MG63 (cell line): Measurements from ENCODE around the gene HPN. TPM values are rescaled to one million over a fixed set of nuclear protein-coding genes. Genes with fewer than 3 reads are reported as not detected.
"Not testable (repeated sequence)": the region's sequence is repeated elsewhere in the genome, so short reads cannot be mapped to it uniquely, and the experiment has no call there.

ENCODE experiments used
- DNase-seq: peaks from one replicate; pipeline ENCODE4 v3.0.0-alpha.2; 2020
- H3K27me3 ChIP-seq: fragments of 250-450 bp; sonication (Bioruptor Pico); 2 replicates; pipeline ENCODE4 v1.5.1; 2020; ENCODE audit warnings: mild to moderate bottlenecking, moderate library complexity
- H3K36me3 ChIP-seq: fragments of 250-450 bp; sonication (Bioruptor Pico); 2 replicates; pipeline ENCODE4 v1.5.1; 2020; ENCODE audit warnings: mild to moderate bottlenecking, moderate library complexity
- H3K4me3 ChIP-seq: fragments of 250-450 bp; sonication (Bioruptor Pico); 2 replicates; pipeline ENCODE4 v1.5.1; 2020; ENCODE audit warnings: mild to moderate bottlenecking, moderate library complexity
- H3K9me3 ChIP-seq: fragments of 250-450 bp; sonication (Bioruptor Pico); 2 replicates; pipeline ENCODE4 v1.5.1; 2020; ENCODE audit warnings: mild to moderate bottlenecking, moderate library complexity
- total RNA-seq: library from RNA; depleted of rRNA; stranded (reverse); fragments of >200 nt; shearing (Covaris generic); gene quantifications from 2 replicates; pipeline ENCODE4 v1.2.3, GENCODE V29; 2014; ENCODE audit warnings: low replicate concordance

The HPN gene
- total RNA-seq, 1 experiment from 2014 or later = not detected

DNA sequence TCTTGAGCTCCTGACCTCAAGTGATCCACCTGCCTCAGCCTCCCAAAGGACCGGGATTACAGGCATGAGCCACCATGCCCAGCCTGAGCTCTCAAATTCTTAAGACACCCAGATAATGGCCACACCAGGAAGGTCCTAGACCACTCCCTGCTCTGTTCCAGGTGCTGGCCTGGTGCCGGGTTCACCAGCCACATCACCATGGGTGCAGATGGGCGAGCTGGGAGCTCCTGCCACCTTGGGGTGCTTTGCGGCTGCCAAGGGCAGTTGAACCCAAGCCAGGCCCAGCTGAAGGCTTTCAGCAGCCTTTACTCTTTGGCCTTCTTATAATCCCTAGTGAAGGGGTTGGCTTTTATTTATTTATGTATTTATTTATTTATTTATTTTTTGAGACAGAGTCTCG, 4.9 kb downstream of the HPN start:
- Histone ChIP-seq H3K9me3 (no peaks in the 10 kb centered on the region), H3K4me3 (no peak overlapping the region), H3K27me3 (no peaks in the 10 kb centered on the region), H3K36me3 (no peaks in the 10 kb centered on the region)
- no peak for DNase-seq

DNA sequence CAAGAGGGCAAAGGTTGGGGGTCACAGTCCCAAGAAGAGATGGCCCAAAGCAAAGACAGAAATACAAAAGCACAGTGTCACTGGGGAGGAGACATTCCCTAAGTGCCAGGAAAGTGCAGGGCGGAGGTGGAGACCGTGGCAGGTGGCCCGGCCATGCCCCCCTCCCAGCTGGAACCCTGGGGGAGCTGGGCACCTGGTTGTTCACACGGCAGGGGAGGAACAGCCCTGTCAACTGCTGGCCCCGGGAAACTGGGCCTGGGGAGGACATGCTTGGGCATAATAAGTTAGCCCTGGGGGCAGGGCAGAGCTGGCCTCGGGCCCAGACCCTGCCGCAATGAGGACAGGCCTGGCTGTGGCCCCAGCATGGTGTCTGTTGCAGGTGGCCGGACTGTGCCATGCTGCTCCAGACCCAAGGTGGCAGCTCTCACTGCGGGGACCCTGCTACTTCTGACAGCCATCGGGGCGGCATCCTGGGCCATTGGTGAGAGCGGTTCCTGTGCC, 7.4 kb downstream of the HPN start:
- no peak for DNase-seq

DNA sequence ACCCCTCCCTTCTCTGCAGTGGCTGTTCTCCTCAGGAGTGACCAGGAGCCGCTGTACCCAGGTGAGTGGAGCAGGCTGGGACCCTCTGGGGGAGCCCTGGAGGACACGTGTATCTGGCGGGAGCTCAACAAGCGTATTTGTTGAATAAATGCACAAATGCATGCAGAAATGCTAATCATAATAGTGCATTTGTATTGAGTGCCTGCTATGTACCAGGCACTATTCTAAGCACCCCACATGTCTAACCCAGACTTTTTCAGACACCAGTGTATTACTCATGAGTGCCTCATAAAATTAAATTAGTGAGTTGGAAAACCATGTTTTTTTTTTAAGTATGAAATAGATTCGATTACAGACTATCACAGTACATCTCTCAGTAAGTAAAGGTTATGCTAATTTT, 7.9 kb downstream of the HPN start:
- no peak for DNase-seq
- no peaks in the 10 kb centered on the region for H3K9me3 ChIP-seq
- H3K4me3 ChIP-seq = no peak overlapping the region
- no peaks in the 10 kb centered on the region for H3K27me3 ChIP-seq
- no peaks in the 10 kb centered on the region for H3K36me3 ChIP-seq

More for the DNA sequence above, 7.4 kb downstream of the HPN start:
- Histone ChIP-seq H3K27me3 (no peaks in the 10 kb centered on the region), H3K36me3 (no peaks in the 10 kb centered on the region), H3K4me3 (no peak overlapping the region), H3K9me3 (no peaks in the 10 kb centered on the region)

DNA sequence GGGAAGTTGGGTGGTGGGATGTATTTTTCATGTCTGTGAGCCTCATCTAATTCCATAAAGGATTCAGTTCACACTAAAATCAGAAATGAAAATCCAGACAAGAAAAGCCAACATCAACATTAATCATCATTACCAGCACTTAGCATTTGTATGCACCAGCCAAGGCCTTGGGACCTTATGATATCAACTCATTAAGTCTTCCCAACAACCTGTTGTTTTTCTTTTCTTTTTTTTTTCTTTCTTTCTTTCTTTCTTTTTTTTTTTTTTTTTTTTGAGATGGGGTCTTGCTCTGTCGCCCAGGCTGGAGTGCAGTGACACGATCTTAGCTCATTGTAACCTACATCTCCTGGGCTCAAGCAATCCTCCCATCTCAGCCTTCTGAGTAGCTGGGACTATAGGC, 9.1 kb downstream of the HPN start:
- H3K27me3 ChIP-seq, H3K4me3 ChIP-seq, H3K9me3 ChIP-seq, H3K36me3 ChIP-seq, DNase-seq: not testable (repeated sequence)

DNA sequence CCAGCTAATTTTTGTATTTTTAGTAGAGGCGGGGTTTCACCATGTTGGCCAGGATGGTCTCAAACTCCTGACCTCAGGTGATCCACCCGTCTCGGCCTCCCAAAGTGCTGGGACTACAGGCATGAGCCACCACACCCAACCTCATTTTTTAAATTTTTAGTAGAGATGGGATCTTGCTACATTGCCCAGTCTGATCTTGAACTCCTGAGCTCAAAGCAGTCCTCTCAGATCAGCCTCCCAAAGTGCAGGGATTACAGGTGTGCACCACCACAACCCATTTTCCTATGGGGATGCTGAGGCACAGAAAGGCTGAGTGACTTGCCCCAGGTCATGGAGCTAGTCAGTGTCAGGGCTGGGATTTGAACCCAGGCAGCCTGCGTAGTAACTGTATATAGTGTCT, 9.7 kb downstream of the HPN start:
- not testable (repeated sequence) for H3K36me3 ChIP-seq, H3K9me3 ChIP-seq, H3K4me3 ChIP-seq, DNase-seq, H3K27me3 ChIP-seq

DNA sequence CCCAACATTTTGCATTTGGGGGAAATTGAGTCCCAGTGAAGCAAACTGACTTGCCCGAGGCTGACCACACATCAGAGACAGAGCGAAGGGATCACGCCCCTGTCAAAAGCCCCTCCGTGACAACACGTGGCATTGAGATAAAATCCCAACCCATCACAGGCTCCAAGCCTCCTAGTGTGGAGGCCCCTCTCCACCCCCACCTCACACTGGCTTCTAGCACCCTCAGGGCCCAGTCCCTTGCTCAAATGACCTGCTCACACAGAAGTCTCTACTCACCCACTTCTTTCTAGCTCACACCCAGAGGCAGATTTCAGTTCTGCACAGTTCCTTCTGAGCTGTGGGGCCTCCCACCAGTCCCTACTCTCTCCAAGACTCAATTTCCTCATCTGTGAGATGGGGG, 10.3 kb downstream of the HPN start:
- Histone ChIP-seq H3K4me3 (no peak overlapping the region), H3K27me3 (no peaks in the 10 kb centered on the region), H3K9me3 (no peaks in the 10 kb centered on the region), H3K36me3 (no peaks in the 10 kb centered on the region)
- no peak for DNase-seq

DNA sequence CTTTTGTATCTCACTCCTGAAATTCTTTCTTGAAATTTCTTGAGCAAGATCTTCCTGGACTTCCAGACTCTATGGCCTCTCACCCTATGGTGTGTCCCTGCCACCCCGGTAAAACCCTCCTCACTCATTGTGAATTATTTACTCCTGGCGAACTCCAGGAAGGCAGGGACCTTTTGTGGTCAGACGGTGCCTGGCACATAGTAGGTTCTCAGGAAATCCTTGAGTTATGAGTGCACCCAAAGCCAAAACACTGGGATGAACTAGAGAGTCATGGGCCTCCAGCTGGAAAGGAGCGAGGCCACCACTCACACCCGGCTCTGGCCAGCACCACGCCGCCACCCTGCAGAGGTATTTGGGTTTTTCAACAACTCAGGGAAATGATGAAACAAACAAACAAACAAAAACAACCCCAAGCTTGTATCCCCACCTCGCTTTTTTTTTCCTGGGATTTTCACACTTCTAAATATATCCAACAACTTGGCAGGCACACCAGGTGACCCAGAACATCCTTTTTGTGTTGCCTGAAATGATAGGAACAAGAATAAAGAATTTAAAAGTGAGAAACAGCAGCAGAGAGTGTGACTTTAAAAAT, 11.2 kb downstream of the HPN start:
- DNase-seq = no peak
- H3K36me3 ChIP-seq = no peaks in the 10 kb centered on the region

DNA sequence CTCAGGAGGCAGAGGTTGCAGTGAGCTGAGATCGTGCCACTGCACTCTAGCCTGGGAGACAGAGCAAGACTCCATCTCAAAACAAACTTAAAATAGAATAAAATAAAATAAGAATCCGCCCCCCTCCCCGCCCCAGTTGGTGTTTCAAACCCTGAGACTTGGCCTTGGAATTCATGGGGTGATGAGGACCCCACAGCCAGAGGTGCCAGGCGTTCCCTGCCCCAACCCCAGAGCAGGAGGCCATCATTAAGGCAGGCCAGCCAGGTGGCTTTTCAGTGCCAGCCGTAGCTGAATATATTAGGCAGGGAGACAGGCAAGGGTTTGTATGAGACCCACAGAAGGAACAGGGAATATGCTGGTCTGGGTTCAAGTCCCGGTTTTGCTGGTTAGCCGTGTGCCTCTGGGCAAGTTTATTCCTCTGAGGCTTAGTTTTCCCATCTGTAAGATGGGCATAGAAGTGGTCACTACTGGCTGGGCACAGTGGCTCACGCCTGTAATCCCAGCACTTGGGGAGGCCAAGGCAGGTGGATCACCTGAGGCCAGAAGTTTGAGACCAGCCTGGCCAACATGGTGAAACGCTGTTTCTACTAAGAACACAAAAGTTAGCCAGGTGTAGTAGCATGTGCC, 12.3 kb downstream of the HPN start:
- Histone ChIP-seq H3K27me3 (no peaks in the 10 kb centered on the region), H3K36me3 (no peaks in the 10 kb centered on the region), H3K4me3 (no peak overlapping the region), H3K9me3 (no peaks in the 10 kb centered on the region)
- no peak for DNase-seq

More for the DNA sequence above, 11.2 kb downstream of the HPN start:
- no peak overlapping the region for H3K4me3 ChIP-seq
- H3K27me3 ChIP-seq = no peaks in the 10 kb centered on the region
- H3K9me3 ChIP-seq = no peaks in the 10 kb centered on the region

DNA sequence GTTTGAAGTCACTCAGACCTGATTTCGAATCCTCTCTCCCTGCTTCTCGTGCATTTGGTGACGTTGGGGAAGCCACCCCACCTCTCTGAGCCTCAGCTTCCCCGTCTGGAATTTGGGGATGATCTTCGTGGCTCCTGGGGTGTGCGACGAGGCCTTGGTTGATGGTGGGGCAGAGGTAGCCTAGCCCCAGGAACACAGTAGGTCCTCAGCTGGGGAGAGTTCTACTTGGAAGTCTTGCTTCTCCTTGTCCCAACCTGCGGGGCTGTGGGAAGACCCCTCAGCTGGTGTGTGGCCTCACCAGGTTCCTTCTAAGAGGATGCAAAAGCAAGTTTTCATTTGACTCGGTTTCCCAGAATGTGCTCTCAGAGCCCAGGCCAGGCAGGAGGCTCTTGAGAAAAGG, 13.1 kb downstream of the HPN start:
- H3K36me3 ChIP-seq = no peaks in the 10 kb centered on the region
- H3K27me3 ChIP-seq = no peaks in the 10 kb centered on the region
- DNase-seq = no peak
- no peak overlapping the region for H3K4me3 ChIP-seq
- H3K9me3 ChIP-seq = no peaks in the 10 kb centered on the region

DNA sequence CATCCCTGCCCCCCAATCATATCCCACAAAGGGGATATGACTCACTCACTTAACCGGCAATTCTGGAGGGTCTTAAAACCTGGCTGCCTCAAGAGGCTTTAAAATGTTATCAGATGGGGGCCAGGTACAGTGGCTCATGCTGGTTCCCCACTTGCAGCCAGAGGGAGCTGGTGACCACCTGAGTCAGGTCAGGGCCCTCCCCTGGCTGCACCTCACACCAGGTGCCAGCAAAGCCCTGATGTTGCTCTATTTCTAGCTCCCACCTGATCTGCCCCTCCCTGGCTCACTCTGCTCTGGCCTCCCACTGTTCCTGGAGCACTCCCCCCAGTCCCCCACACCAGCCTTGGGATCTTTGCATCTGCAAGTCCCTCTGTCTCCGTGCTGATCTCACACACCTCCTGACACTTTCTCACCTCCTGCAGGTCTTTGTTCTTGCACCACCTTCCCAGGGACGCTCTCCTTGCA, 14.2 kb downstream of the HPN start:
- DNase-seq = no peak
- H3K4me3 ChIP-seq = no peak overlapping the region
- H3K36me3 ChIP-seq = no peaks in the 10 kb centered on the region
- H3K9me3 ChIP-seq = no peaks in the 10 kb centered on the region
- H3K27me3 ChIP-seq = no peaks in the 10 kb centered on the region

DNA sequence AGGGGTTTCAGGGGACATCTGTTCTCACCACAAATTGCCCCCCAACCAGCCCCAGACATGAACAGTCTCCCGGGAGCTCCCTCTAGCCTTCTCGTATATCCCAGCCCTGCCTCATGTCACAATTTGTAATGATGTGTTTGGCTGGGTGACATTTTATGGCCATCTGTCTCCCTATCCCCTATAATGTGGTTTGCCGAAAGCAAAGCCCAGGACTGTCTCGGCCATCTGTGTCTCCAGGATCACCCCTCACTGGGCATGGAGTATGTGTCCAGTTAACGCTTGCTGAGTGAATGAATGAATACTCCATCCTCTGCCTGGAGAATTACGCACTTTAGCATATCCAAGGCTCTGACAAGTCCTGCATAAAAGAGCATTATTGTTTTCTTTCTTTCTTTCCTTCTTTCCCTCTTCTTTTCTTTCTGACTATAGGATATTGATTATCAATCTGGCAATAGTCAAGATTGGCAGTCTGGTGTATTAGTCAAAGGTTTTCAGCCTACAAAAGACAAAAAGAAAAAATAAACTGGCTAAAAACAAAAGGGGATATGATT, 15.1 kb downstream of the HPN start:
- H3K36me3 ChIP-seq = no peaks in the 10 kb centered on the region
- no peaks in the 10 kb centered on the region for H3K9me3 ChIP-seq
- H3K4me3 ChIP-seq = no peak overlapping the region
- no peak for DNase-seq
- no peaks in the 10 kb centered on the region for H3K27me3 ChIP-seq

DNA sequence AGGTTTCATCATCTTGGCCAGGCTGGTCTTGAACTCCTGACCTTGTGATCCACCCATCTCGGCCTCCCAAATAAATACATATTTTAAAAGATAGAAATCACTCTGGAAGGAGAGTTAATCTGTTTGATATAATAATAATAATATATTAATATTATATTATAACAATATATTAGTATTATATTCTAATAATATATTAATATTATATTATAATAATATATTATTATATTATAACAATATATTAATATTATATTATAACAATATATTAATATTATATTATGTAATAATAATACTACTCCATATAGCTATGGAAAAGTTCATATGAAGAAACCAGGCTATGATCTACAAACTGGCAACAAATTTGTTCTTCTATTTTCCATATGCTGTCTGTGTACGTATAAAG, 16.8 kb downstream of the HPN start:
- Histone ChIP-seq H3K9me3 (no peaks in the 10 kb centered on the region), H3K27me3 (no peaks in the 10 kb centered on the region), H3K4me3 (no peak overlapping the region), H3K36me3 (no peaks in the 10 kb centered on the region)
- DNase-seq = no peak

DNA sequence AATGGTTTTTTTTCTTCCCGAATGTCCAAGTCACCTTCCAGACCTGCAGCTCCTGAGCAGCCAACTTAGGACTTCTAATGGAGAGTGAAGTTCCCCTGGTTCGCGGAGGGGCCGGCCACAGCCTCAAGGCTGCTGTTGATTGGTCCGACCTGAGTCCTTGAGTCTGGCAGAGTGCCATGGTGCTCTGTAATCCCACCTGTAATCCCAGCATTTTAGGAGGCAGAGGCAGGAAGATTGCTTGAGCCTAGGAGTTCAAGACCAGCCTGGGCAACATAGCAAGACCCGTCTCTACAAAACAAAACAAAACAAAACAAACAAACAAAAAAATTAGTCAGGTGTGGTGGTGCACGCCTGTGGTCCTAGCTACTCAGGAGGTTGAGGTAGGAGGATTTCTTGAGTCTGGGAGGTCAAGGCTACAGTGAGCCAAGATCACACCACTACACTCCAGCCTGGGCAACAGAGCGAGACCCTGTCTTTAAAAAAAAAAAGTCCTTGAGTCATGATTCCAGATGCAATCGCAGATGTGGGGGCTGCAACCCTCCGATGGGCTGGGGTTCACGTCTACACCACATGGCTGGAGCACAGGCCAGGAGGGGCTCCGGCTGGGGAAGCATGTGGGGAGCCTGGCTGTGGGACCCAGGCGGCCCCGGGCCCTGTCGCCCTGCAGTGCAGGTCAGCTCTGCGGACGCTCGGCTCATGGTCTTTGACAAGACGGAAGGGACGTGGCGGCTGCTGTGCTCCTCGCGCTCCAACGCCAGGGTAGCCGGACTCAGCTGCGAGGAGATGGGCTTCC, 17.7 kb downstream of the HPN start:
- Histone ChIP-seq H3K27me3 (no peaks in the 10 kb centered on the region), H3K4me3 (no peak overlapping the region), H3K9me3 (no peaks in the 10 kb centered on the region), H3K36me3 (no peaks in the 10 kb centered on the region)
- no peak for DNase-seq

DNA sequence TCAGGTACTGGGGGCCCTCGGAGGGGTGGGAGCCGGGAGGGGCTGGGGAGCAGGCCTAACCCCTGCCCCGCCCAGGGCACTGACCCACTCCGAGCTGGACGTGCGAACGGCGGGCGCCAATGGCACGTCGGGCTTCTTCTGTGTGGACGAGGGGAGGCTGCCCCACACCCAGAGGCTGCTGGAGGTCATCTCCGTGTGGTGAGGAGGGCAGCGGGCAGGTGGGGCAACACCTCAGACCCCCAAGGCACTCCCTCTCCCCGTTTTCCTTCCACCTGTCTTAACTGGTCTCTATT, 18.2 kb downstream of the HPN start:
- DNase-seq = no peak
- Histone ChIP-seq H3K36me3 (no peaks in the 10 kb centered on the region), H3K9me3 (no peaks in the 10 kb centered on the region), H3K27me3 (no peaks in the 10 kb centered on the region), H3K4me3 (no peak overlapping the region)

DNA sequence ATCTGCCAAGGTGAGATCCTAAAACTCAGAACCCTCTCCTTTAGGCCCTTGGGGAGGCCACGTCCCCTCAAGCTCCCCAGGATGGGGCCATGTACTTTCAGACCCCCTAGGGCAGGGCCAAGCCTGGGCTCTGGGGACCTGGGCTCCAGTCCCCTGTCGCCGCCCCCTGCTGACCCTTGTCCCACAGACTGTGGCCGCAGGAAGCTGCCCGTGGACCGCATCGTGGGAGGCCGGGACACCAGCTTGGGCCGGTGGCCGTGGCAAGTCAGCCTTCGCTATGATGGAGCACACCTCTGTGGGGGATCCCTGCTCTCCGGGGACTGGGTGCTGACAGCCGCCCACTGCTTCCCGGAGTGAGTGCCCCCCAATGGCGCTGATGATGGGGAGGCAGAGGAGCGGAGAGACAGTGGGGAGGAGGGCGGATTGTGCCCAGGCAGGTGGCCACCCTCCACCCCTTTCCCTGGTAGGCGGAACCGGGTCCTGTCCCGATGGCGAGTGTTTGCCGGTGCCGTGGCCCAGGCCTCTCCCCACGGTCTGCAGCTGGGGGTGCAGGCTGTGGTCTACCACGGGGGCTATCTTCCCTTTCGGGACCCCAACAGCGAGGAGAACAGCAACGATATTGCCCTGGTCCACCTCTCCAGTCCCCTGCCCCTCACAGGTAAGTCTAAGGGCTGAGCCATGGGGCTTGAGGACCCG, 18.8 kb downstream of the HPN start:
- no peak for DNase-seq
- H3K9me3 ChIP-seq = no peaks in the 10 kb centered on the region
- no peaks in the 10 kb centered on the region for H3K36me3 ChIP-seq
- no peak overlapping the region for H3K4me3 ChIP-seq
- no peaks in the 10 kb centered on the region for H3K27me3 ChIP-seq

DNA sequence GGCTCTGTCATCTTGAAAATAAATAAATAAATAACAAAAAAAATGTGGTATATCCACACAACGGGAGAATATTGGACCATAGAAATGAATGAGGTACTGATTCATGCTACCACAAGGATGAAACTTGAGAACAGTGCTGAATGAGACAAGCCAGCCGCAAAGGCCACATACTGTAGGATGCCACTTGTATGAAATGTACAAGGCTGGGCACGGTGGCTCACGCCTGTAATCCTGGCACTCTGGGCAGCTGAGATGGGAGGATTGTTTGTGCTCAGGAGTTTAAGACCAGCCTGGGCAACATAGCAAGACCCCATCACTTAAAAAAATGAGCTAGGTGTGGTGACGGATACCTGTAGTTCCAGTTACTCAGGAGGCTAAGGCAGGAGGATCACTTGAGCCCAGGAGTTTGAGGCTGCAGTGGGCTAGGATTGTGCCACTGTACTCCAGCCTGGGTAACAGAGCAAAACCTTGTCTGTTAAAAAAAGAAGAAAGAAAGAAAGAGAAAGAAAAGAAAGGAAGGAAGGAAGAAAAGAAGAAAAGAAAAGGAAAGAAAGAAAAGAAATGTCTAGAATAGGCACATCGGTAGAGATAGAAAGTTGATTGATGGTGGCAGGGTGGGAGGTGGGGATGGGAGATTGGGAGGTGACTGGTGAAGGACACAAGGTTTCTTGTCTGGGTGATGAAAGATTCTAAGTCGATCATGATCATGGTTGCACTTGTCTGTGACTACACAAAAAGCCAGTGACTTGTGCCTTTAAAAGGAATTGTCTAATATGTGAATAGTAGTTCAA, 20.3 kb downstream of the HPN start:
- no peaks in the 10 kb centered on the region for H3K9me3 ChIP-seq
- H3K27me3 ChIP-seq = no peaks in the 10 kb centered on the region
- H3K4me3 ChIP-seq = no peak overlapping the region
- no peaks in the 10 kb centered on the region for H3K36me3 ChIP-seq
- no peak for DNase-seq
